ENCODE measurements around the gene MAPK14.

DNA sequence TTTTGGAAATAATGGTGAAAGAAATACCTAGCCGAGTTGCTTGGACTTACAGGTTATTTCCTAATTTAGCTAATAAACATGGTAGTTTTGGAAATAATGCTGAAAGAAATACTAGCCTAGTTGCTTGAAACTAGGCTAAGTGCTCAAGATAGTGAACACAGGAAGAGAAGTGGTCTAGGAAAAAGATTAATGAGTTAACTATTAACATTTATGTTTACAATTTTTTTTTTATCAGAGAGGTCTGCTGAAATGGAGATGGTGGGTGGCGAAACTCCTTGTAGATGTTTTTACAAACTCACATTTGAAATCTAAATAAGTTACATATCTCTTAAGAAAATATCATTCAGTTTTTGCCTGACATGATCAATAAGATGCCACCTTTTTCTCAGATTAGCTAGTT lies 39.2 kb downstream of the MAPK14 start:
- TF ChIP-seq, protein P1, sequence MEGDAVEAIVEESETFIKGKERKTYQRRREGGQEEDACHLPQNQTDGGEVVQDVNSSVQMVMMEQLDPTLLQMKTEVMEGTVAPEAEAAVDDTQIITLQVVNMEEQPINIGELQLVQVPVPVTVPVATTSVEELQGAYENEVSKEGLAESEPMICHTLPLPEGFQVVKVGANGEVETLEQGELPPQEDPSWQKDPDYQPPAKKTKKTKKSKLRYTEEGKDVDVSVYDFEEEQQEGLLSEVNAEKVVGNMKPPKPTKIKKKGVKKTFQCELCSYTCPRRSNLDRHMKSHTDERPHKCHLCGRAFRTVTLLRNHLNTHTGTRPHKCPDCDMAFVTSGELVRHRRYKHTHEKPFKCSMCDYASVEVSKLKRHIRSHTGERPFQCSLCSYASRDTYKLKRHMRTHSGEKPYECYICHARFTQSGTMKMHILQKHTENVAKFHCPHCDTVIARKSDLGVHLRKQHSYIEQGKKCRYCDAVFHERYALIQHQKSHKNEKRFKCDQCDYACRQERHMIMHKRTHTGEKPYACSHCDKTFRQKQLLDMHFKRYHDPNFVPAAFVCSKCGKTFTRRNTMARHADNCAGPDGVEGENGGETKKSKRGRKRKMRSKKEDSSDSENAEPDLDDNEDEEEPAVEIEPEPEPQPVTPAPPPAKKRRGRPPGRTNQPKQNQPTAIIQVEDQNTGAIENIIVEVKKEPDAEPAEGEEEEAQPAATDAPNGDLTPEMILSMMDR (IDR thresholded peaks at IDR 0.05): no peak
- no peak for TF ChIP-seq POLR2A (IDR thresholded peaks at IDR 0.05)
